Measurements from ENCODE around the gene FEV.

FEV gene

GRCh38 chr2:219028141-219028540, 43.2 kb upstream of the FEV start:
- no peak for DNase-seq (ENCODE audit: low spot score)
- in situ Hi-C loops (cut with MboI; ENCODE audit: low pct_unique_long_range_greater_than_20kb, low sequenced_read_pairs, unreplicated experiment): no loop called here
- no peak for TF ChIP-seq CTCF (IDR thresholded peaks at IDR 0.05; ENCODE audit: extremely low read depth, insufficient read depth, missing control alignments)

GRCh38 chr2:219027511-219028055, 42.6 kb upstream of the FEV start:
- no peak for DNase-seq (ENCODE audit: low spot score)
- in situ Hi-C loops (cut with MboI; ENCODE audit: low pct_unique_long_range_greater_than_20kb, low sequenced_read_pairs, unreplicated experiment): no loop called here
- no peak for TF ChIP-seq CTCF (IDR thresholded peaks at IDR 0.05; ENCODE audit: extremely low read depth, insufficient read depth, missing control alignments)

GRCh38 chr2:219026946-219027345, 42.0 kb upstream of the FEV start:
- no peak for TF ChIP-seq CTCF (IDR thresholded peaks at IDR 0.05; ENCODE audit: extremely low read depth, insufficient read depth, missing control alignments)
- in situ Hi-C loops (cut with MboI; ENCODE audit: low pct_unique_long_range_greater_than_20kb, low sequenced_read_pairs, unreplicated experiment): no loop called here

GRCh38 chr2:219025637-219026585, 40.9 kb upstream of the FEV start:
- no peak for DNase-seq (ENCODE audit: low spot score)
- in situ Hi-C loops (cut with MboI; ENCODE audit: low pct_unique_long_range_greater_than_20kb, low sequenced_read_pairs, unreplicated experiment): no loop called here
- TF ChIP-seq CTCF (IDR thresholded peaks at IDR 0.05; ENCODE audit: extremely low read depth, insufficient read depth, missing control alignments): no peak

More at GRCh38 chr2:219026946-219027345, 42.0 kb upstream of the FEV start:
- DNase-seq (ENCODE audit: low spot score): no peak

GRCh38 chr2:219024059-219024458, 39.1 kb upstream of the FEV start:
- in situ Hi-C loops (cut with MboI; ENCODE audit: low pct_unique_long_range_greater_than_20kb, low sequenced_read_pairs, unreplicated experiment): no loop called here
- DNase-seq (ENCODE audit: low spot score): no peak
- no peak for TF ChIP-seq CTCF (IDR thresholded peaks at IDR 0.05; ENCODE audit: extremely low read depth, insufficient read depth, missing control alignments)

GRCh38 chr2:219023045-219023605, 38.1 kb upstream of the FEV start:
- in situ Hi-C loops (cut with MboI; ENCODE audit: low pct_unique_long_range_greater_than_20kb, low sequenced_read_pairs, unreplicated experiment): no loop called here
- DNase-seq (ENCODE audit: low spot score): no peak
- TF ChIP-seq CTCF (IDR thresholded peaks at IDR 0.05; ENCODE audit: extremely low read depth, insufficient read depth, missing control alignments): no peak
